Effector memory CD4-positive, alpha-beta T cell (primary cell): ENCODE results near the gene AP3S2.
"Not testable (repeated sequence)": the region's sequence is repeated elsewhere in the genome, so short reads cannot be mapped to it uniquely, and the experiment has no call there.

Experiments
- DNase-seq, 3 donors: peaks; one replicate each; pipeline ENCODE4 v3.0.0-alpha.2; 2020
- H3K27ac ChIP-seq: 2 replicates; pipeline ENCODE4 v1.7.0; 2013; ENCODE audit warnings: mild to moderate bottlenecking, low read length, moderate library complexity; ENCODE audit not compliant: insufficient read depth, poor library complexity, severe bottlenecking
- H3K27me3 ChIP-seq: replicated peaks from 2 replicates; pipeline ENCODE4 v1.7.0; 2013; ENCODE audit warnings: mild to moderate bottlenecking, low read length; ENCODE audit not compliant: insufficient read depth, control insufficient read depth, poor library complexity, severe bottlenecking
- H3K36me3 ChIP-seq: 2 replicates; pipeline ENCODE4 v1.7.0; 2013; ENCODE audit warnings: mild to moderate bottlenecking, low read length, moderate library complexity; ENCODE audit not compliant: control insufficient read depth, insufficient read depth
- H3K4me1 ChIP-seq: 2 replicates; pipeline ENCODE4 v1.7.0; 2013; ENCODE audit warnings: low read length, mild to moderate bottlenecking; ENCODE audit not compliant: control insufficient read depth, insufficient read depth, poor library complexity, severe bottlenecking
- H3K4me3 ChIP-seq: 2 replicates; pipeline ENCODE4 v1.7.0; 2013; ENCODE audit warnings: low read length, low read depth, mild to moderate bottlenecking; ENCODE audit not compliant: insufficient read depth, poor library complexity, severe bottlenecking
- H3K9me3 ChIP-seq: 2 replicates; pipeline ENCODE4 v1.7.0; 2013; ENCODE audit warnings: mild to moderate bottlenecking, low read length, moderate library complexity; ENCODE audit not compliant: control insufficient read depth

Gene AP3S2

GRCh38 chr15:89870688-89871288 is 23.0 kb downstream of the AP3S2 start:
- Histone ChIP-seq H3K36me3 (peaks cover 13% of the 10 kb centered on the region), H3K9me3 (no peaks in the 10 kb centered on the region), H3K27ac (no peak overlapping the region), H3K27me3 (no peaks in the 10 kb centered on the region), H3K4me3 (no peak overlapping the region), H3K4me1 (no peaks in the 10 kb centered on the region)
- DNase-seq: no peak

- Histone ChIP-seq H3K36me3 (peaks cover 13% of the 10 kb centered on the region), H3K4me3 (no peak overlapping the region), H3K27me3 (no peaks in the 10 kb centered on the region), H3K27ac (no peak overlapping the region), H3K9me3 (no peaks in the 10 kb centered on the region), H3K4me1 (no peaks in the 10 kb centered on the region)
- no peak for DNase-seq
Measured at GRCh38 chr15:89870006-89870405, 23.8 kb downstream of the AP3S2 start.

GRCh38 chr15:89869490-89869889 is 24.3 kb downstream of the AP3S2 start:
- not testable (repeated sequence) for H3K27me3 ChIP-seq, H3K4me3 ChIP-seq, H3K27ac ChIP-seq, DNase-seq, H3K4me1 ChIP-seq, H3K9me3 ChIP-seq
- H3K36me3 ChIP-seq: peaks cover 17% of the 10 kb centered on the region

- Histone ChIP-seq H3K27me3 (no peaks in the 10 kb centered on the region), H3K27ac (no peak overlapping the region), H3K9me3 (no peaks in the 10 kb centered on the region), H3K4me1 (no peaks in the 10 kb centered on the region), H3K36me3 (peaks cover 19% of the 10 kb centered on the region), H3K4me3 (no peak overlapping the region)
- DNase-seq: no peak
Measured at GRCh38 chr15:89864958-89865739, 28.6 kb downstream of the AP3S2 start.

GRCh38 chr15:89863918-89864317 is 29.9 kb downstream of the AP3S2 start:
- no peaks in the 10 kb centered on the region for H3K9me3 ChIP-seq
- H3K4me3 ChIP-seq: no peak overlapping the region
- H3K4me1 ChIP-seq: no peaks in the 10 kb centered on the region
- peaks cover 16% of the 10 kb centered on the region for H3K36me3 ChIP-seq
- DNase-seq: no peak
- H3K27me3 ChIP-seq: no peaks in the 10 kb centered on the region
- no peak overlapping the region for H3K27ac ChIP-seq

- H3K4me1 ChIP-seq: no peaks in the 10 kb centered on the region
- no peak for DNase-seq
- H3K27me3 ChIP-seq: no peaks in the 10 kb centered on the region
- peaks cover 16% of the 10 kb centered on the region for H3K36me3 ChIP-seq
- H3K27ac ChIP-seq: no peak overlapping the region
- H3K9me3 ChIP-seq: no peaks in the 10 kb centered on the region
- H3K4me3 ChIP-seq: no peak overlapping the region
Measured at GRCh38 chr15:89860891-89861290, 32.9 kb downstream of the AP3S2 start.

- Histone ChIP-seq H3K4me1 (no peaks in the 10 kb centered on the region), H3K27me3 (no peaks in the 10 kb centered on the region), H3K9me3 (no peaks in the 10 kb centered on the region), H3K36me3 (peaks cover 16% of the 10 kb centered on the region), H3K4me3 (no peak overlapping the region), H3K27ac (no peak overlapping the region)
- no peak for DNase-seq
Measured at GRCh38 chr15:89860431-89860830, 33.4 kb downstream of the AP3S2 start.

GRCh38 chr15:89858661-89859458 is 34.9 kb downstream of the AP3S2 start:
- Histone ChIP-seq H3K27me3 (no peaks in the 10 kb centered on the region), H3K9me3 (no peaks in the 10 kb centered on the region), H3K4me1 (no peaks in the 10 kb centered on the region), H3K36me3 (peaks cover 12% of the 10 kb centered on the region), H3K4me3 (no peak overlapping the region), H3K27ac (no peak overlapping the region)
- DNase-seq: no peak

GRCh38 chr15:89857673-89858072 is 36.1 kb downstream of the AP3S2 start:
- Histone ChIP-seq H3K4me1 (no peaks in the 10 kb centered on the region), H3K9me3 (no peaks in the 10 kb centered on the region), H3K27me3 (no peaks in the 10 kb centered on the region), H3K36me3 (peaks cover 10% of the 10 kb centered on the region), H3K4me3 (no peak overlapping the region), H3K27ac (no peak overlapping the region)
- no peak for DNase-seq

- Histone ChIP-seq H3K27ac (no peak overlapping the region), H3K27me3 (no peaks in the 10 kb centered on the region), H3K36me3 (peaks cover 15% of the 10 kb centered on the region), H3K4me3 (no peak overlapping the region), H3K4me1 (no peaks in the 10 kb centered on the region), H3K9me3 (no peaks in the 10 kb centered on the region)
- no peak for DNase-seq
Measured at GRCh38 chr15:89855948-89856347, 37.8 kb downstream of the AP3S2 start.
